Keratinocyte (primary cell): ENCODE data around the gene NUDT13. TPM values are rescaled to one million over a fixed set of nuclear protein-coding genes. Genes with fewer than 3 reads are reported as not detected.

Experiments
- DNase-seq: peaks from one replicate; pipeline ENCODE4 v3.0.0-alpha.2; 2011; ENCODE audit warnings: low read depth, missing footprints, low spot score
- FAIRE-seq: peaks from 2 replicates; lab custom pipeline; 2011; peaks lifted over from hg19 to GRCh38; lab: Jason Lieb, UNC
- H2AFZ ChIP-seq: 2 replicates; pipeline ENCODE4 v1.6.0; 2012; ENCODE audit warnings: low read length, control low read depth, inconsistent platforms; ENCODE audit not compliant: control insufficient read depth
- H3K27ac ChIP-seq: 2 replicates; pipeline ENCODE4 v1.5.1; 2011; ENCODE audit warnings: low read length; ENCODE audit not compliant: control insufficient read depth, insufficient read depth
- H3K27me3 ChIP-seq: 3 replicates; pipeline ENCODE4 v1.6.0; 2011; ENCODE audit warnings: low read length; ENCODE audit not compliant: control insufficient read depth, insufficient read depth; ENCODE audit errors: extremely low read depth
- H3K36me3 ChIP-seq, 2 experiments: 2 replicates in 1 of 2; 3 replicates in 1 of 2; pipeline ENCODE4 v1.5.1; 2011; ENCODE audit warnings: low read length in 2 of 2, mild to moderate bottlenecking in 1 of 2; ENCODE audit not compliant: control insufficient read depth in 2 of 2, insufficient read depth in 2 of 2; ENCODE audit errors: extremely low read depth in 1 of 2
- H3K4me1 ChIP-seq: 3 replicates; pipeline ENCODE4 v1.5.1; 2011; ENCODE audit warnings: low read length; ENCODE audit not compliant: control insufficient read depth, insufficient read depth; ENCODE audit errors: extremely low read depth
- H3K4me2 ChIP-seq: 3 replicates; pipeline ENCODE4 v1.6.0; 2011; ENCODE audit warnings: low read depth, low read length; ENCODE audit not compliant: control insufficient read depth, insufficient read depth; ENCODE audit errors: extremely low read depth
- H3K4me3 ChIP-seq, 3 experiments: fragments of 200-600 bp in 1 of 3; sonication (generic) in 1 of 3; 2 replicates in 2 of 3; 3 replicates in 1 of 3; pipeline ENCODE4 v1.5.1; 2011 to 2016; ENCODE audit warnings: low read length in 3 of 3, mild to moderate bottlenecking in 3 of 3, control low read depth in 2 of 3, inconsistent platforms in 1 of 3, low read depth in 1 of 3, mixed read lengths in 1 of 3, mixed run types in 1 of 3, moderate library complexity in 1 of 3; ENCODE audit not compliant: control insufficient read depth in 2 of 3, insufficient read depth in 2 of 3; ENCODE audit errors: extremely low read depth in 1 of 3
- H3K79me2 ChIP-seq: 2 replicates; pipeline ENCODE4 v1.6.0; 2012; ENCODE audit warnings: low read length; ENCODE audit not compliant: control insufficient read depth, insufficient read depth
- H3K9ac ChIP-seq: 3 replicates; pipeline ENCODE4 v1.6.0; 2011; ENCODE audit warnings: low read length; ENCODE audit not compliant: control insufficient read depth, insufficient read depth; ENCODE audit errors: extremely low read depth
- H3K9me1 ChIP-seq: 3 replicates; pipeline ENCODE4 v1.6.0; 2011; ENCODE audit warnings: low read length; ENCODE audit not compliant: control insufficient read depth, insufficient read depth; ENCODE audit errors: extremely low read depth
- H3K9me3 ChIP-seq: 2 replicates; pipeline ENCODE4 v1.5.1; 2012; ENCODE audit warnings: low read depth, low read length; ENCODE audit not compliant: control insufficient read depth
- H4K20me1 ChIP-seq: 3 replicates; pipeline ENCODE4 v1.6.0; 2011; ENCODE audit warnings: low read length; ENCODE audit not compliant: control insufficient read depth, insufficient read depth; ENCODE audit errors: extremely low read depth
- EZH2 ChIP-seq: IDR thresholded peaks from one replicate; pipeline ENCODE4 v1.6.1; 2012; ENCODE audit warnings: inconsistent platforms, mild to moderate bottlenecking, low read length, moderate library complexity
- dilution Hi-C: fragments of 300-500 bp; cut with MboI; formaldehyde crosslinking; loops from one replicate; pipeline ENCODE4 v1.7.0; 2020; ENCODE audit warnings: low sequenced_read_pairs; ENCODE audit not compliant: extremely low pct_ligation_motif_present
- polyA plus RNA-seq, 5 experiments: library from polyadenylated mRNA; depleted of rRNA in 3 of 5; stranded (reverse) in 3 of 5; stranded (forward) in 1 of 5; unstranded in 1 of 5; fragments of >200 nt; gene quantifications; 1 replicate in 1 of 5; 2 replicates in 3 of 5; 3 replicates in 1 of 5; pipeline versions ENCODE4 v1.2.1 to v1.2.3, GENCODE V29; 2011 to 2012; ENCODE audit warnings: missing spikeins in 2 of 5, low read depth in 1 of 5, low replicate concordance in 1 of 5
- TF ChIP-seq, protein P1 (sequence below), 3 experiments: IDR thresholded peaks in 1 of 3; conservative IDR thresholded peaks in 1 of 3; optimal IDR thresholded peaks in 1 of 3; 2 replicates in 2 of 3; 3 replicates in 1 of 3; pipeline versions ENCODE3 to v1.5.1; 2011; ENCODE audit warnings: low read length in 3 of 3, mild to moderate bottlenecking in 3 of 3, moderate library complexity in 2 of 3, control low read depth in 1 of 3, inconsistent platforms in 1 of 3; ENCODE audit not compliant: insufficient read depth in 2 of 3; ENCODE audit errors: extremely low read depth in 1 of 3

NUDT13 gene
- polyA plus RNA-seq, 1 donor (not counting 4 experiments of a cell fraction or from before 2014, with no cell fraction given): 2.4 TPM

DNA sequence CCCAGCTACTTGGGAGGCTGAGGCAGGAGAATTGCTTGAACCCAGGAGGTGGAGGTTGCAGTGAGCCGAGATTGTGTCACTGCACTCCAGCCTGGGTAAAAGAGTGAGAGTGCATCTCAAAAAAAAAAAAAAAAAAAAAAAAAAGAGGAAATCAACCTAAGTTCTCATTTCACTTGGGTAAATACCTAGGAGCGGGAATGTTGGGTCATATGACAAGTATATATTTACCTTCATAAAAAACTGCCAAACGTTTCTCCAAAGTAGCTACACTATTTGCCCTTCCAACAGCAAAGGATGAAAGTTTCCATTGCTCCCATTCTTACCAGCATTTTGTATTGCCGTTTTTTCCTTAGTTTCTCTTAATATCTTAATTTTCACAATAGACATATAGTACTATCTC, 23.4 kb upstream of the NUDT13 start:
- Histone ChIP-seq H2AFZ (no peak overlapping the region), H3K4me3 (no peak overlapping the region), H4K20me1 (no peaks in the 10 kb centered on the region), H3K9me1 (no peaks in the 10 kb centered on the region), H3K36me3 (peaks cover 0 to 2% of the 10 kb centered on the region in 2 experiments), H3K4me1 (peaks cover 4% of the 10 kb centered on the region), H3K27me3 (no peaks in the 10 kb centered on the region), H3K27ac (no peak overlapping the region), H3K4me2 (no peak overlapping the region), H3K9ac (no peak overlapping the region), H3K79me2 (peaks cover 74% of the 10 kb centered on the region), H3K9me3 (no peaks in the 10 kb centered on the region)
- FAIRE-seq (no peak), DNase-seq (no peak)
- TF ChIP-seq EZH2: no peak
- TF ChIP-seq, protein P1, sequence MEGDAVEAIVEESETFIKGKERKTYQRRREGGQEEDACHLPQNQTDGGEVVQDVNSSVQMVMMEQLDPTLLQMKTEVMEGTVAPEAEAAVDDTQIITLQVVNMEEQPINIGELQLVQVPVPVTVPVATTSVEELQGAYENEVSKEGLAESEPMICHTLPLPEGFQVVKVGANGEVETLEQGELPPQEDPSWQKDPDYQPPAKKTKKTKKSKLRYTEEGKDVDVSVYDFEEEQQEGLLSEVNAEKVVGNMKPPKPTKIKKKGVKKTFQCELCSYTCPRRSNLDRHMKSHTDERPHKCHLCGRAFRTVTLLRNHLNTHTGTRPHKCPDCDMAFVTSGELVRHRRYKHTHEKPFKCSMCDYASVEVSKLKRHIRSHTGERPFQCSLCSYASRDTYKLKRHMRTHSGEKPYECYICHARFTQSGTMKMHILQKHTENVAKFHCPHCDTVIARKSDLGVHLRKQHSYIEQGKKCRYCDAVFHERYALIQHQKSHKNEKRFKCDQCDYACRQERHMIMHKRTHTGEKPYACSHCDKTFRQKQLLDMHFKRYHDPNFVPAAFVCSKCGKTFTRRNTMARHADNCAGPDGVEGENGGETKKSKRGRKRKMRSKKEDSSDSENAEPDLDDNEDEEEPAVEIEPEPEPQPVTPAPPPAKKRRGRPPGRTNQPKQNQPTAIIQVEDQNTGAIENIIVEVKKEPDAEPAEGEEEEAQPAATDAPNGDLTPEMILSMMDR (optimal IDR thresholded peaks at IDR 0.05 in 1 of 3, IDR thresholded peaks at IDR 0.05 in 1 of 3, conservative IDR thresholded peaks at IDR 0.05 in 1 of 3; ENCODE audit: extremely low read depth in 1 of 3, insufficient read depth in 2 of 3, low read length in 3 of 3): no peak
- dilution Hi-C loops: no loop called here

DNA sequence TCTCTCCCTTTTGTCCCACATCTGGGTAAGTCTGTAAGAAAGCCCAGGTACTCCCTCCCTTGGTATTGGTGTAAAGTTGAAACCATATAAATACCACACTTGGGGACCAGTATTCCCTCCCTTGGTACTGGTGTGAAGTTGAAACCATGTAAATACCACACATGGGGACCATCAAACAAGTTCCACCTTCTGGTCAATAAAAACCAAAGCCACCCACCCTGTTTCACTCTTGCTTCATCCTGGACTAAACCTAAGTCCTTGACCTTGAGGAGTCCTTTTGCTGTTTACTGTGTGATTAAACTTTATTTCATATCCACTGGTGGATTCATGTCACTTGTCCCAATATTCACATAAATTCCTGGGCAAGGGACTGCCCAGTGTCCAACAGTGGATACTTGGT, 22.0 kb upstream of the NUDT13 start:
- no peaks in the 10 kb centered on the region for H3K9me3 ChIP-seq
- H3K4me3 ChIP-seq: no peak overlapping the region
- FAIRE-seq: no peak
- DNase-seq: no peak
- no peak overlapping the region for H3K9ac ChIP-seq
- peaks cover 4% of the 10 kb centered on the region for H3K4me1 ChIP-seq
- H3K4me2 ChIP-seq: no peak overlapping the region
- TF ChIP-seq EZH2: no peak
- TF ChIP-seq, protein P1 (optimal IDR thresholded peaks at IDR 0.05 in 1 of 3, IDR thresholded peaks at IDR 0.05 in 1 of 3, conservative IDR thresholded peaks at IDR 0.05 in 1 of 3; ENCODE audit: extremely low read depth in 1 of 3, insufficient read depth in 2 of 3, low read length in 3 of 3): no peak
- no peaks in the 10 kb centered on the region for H3K27me3 ChIP-seq
- dilution Hi-C loops: no loop called here
- H3K27ac ChIP-seq: no peak overlapping the region
- no peak overlapping the region for H2AFZ ChIP-seq
- H3K36me3 ChIP-seq: peaks cover 1 to 2% of the 10 kb centered on the region in 2 experiments
- H4K20me1 ChIP-seq: no peaks in the 10 kb centered on the region
- H3K9me1 ChIP-seq: no peaks in the 10 kb centered on the region
- H3K79me2 ChIP-seq: peaks cover 75% of the 10 kb centered on the region
